K562 (cell line): ENCODE measurements around the gene CACNA1S. TPM values are rescaled to one million over a fixed set of nuclear protein-coding genes. Genes with fewer than 3 reads are reported as not detected.

Source experiments
- ATAC-seq: fragments of 200-7000 bp; cut with Tn5 transposase; 3 replicates; pipeline ENCODE4 v1.9.1; 2020; ENCODE audit warnings: moderate library complexity
- BruUV-seq: library from RNA; stranded (reverse); fragments of 400-500 nt; replicated peaks from 2 replicates; lab custom pipeline; 2021; lab: Mats Ljungman, UMichigan
- CTCF ChIA-PET: fragments of 300-600 bp; formaldehyde crosslinking; extraction: SDS; loops from one replicate; lab custom pipeline; 2021; ENCODE audit warnings: low intra/inter-chr PET ratio; lab: Yijun Ruan, JAX
- POLR2A ChIA-PET: fragments of 300-600, 350-650 bp; sonication (Branson Sonifier 250); formaldehyde crosslinking; extraction: SDS; loops from one replicate; lab custom pipeline; 2021; ENCODE audit warnings: antibody characterized with exemption, inconsistent platforms; lab: Yijun Ruan, JAX
- DNase-seq, 4 experiments: peaks; one replicate each; pipeline versions ENCODE4 v3.0.0 to v3.0.0-alpha.2; 2011 to 2018; ENCODE audit warnings: low spot score in 3 of 4, mixed read lengths in 3 of 4; ENCODE audit errors: extremely low read depth in 1 of 4
- FAIRE-seq: peaks from 2 replicates; lab custom pipeline; 2011; peaks lifted over from hg19 to GRCh38; lab: Jason Lieb, UNC
- H2AFZ ChIP-seq: 2 replicates; pipeline ENCODE4 v1.6.0; 2011; ENCODE audit warnings: low read depth, low read length, control low read depth, inconsistent platforms
- H3K27ac ChIP-seq: fragments of 200-600 bp; 3 replicates; pipeline ENCODE4 v1.8.0; 2011; ENCODE audit warnings: low read depth, mild to moderate bottlenecking, control low read depth, inconsistent platforms, low read length, moderate library complexity, mixed read lengths; ENCODE audit errors: extremely low read depth
- H3K27me3 ChIP-seq, 2 experiments: fragments of 300-600 bp in 1 of 2; 2 replicates in 1 of 2; 3 replicates in 1 of 2; pipeline versions ENCODE4 v1.6.0 to v1.8.0; 2011; ENCODE audit warnings: inconsistent platforms in 2 of 2, low read length in 2 of 2, mild to moderate bottlenecking in 1 of 2, mixed read lengths in 1 of 2, moderate library complexity in 1 of 2; ENCODE audit not compliant: control insufficient read depth in 2 of 2, insufficient read depth in 2 of 2
- H3K36me3 ChIP-seq: fragments of 300-600 bp; 3 replicates; pipeline ENCODE4 v1.8.0; 2011; ENCODE audit warnings: mild to moderate bottlenecking, low read length, inconsistent platforms; ENCODE audit not compliant: control insufficient read depth, insufficient read depth
- H3K4me1 ChIP-seq, 2 experiments: fragments of 200-600 bp in 1 of 2; replicated peaks in 1 of 2; 2 replicates in 1 of 2; 3 replicates in 1 of 2; pipeline versions ENCODE4 v1.5.1 to v1.8.0; 2011; ENCODE audit warnings: inconsistent platforms in 2 of 2, low read length in 2 of 2, mild to moderate bottlenecking in 1 of 2, mixed read lengths in 1 of 2, moderate library complexity in 1 of 2; ENCODE audit not compliant: control insufficient read depth in 2 of 2, insufficient read depth in 2 of 2
- H3K4me2 ChIP-seq: 2 replicates; pipeline ENCODE4 v1.6.1; 2011; ENCODE audit warnings: low read length, control low read depth, inconsistent platforms, mixed read lengths; ENCODE audit not compliant: insufficient read depth
- H3K4me3 ChIP-seq: fragments of 200-600 bp; sonication (generic), shearing (Covaris generic); 2 replicates; pipeline ENCODE4 v1.5.1; 2016; ENCODE audit warnings: control low read depth, inconsistent platforms
- H3K79me2 ChIP-seq: fragments of 200-600 bp; 3 replicates; pipeline ENCODE4 v1.8.0; 2011; ENCODE audit warnings: low read length, inconsistent platforms; ENCODE audit not compliant: control insufficient read depth, insufficient read depth
- H3K9ac ChIP-seq, 2 experiments: 2 replicates each; pipeline versions ENCODE4 v1.6.0 to v1.6.1; 2011; ENCODE audit warnings: low read depth in 2 of 2, low read length in 2 of 2, control low read depth in 1 of 2, inconsistent platforms in 1 of 2, mild to moderate bottlenecking in 1 of 2, mixed read lengths in 1 of 2; ENCODE audit not compliant: insufficient read depth in 1 of 2
- H3K9me1 ChIP-seq: one replicate; pipeline ENCODE4 v1.6.0; 2011; ENCODE audit warnings: inconsistent platforms, mild to moderate bottlenecking, low read length, moderate library complexity; ENCODE audit not compliant: control insufficient read depth, insufficient read depth
- H3K9me3 ChIP-seq: replicated peaks from 2 replicates; pipeline ENCODE4 v1.5.1; 2011; ENCODE audit warnings: low read depth, low read length, inconsistent platforms; ENCODE audit not compliant: control insufficient read depth, insufficient read depth
- H4K20me1 ChIP-seq: replicated peaks from 2 replicates; pipeline ENCODE4 v1.6.1; 2011; ENCODE audit warnings: low read length, inconsistent platforms, mixed read lengths; ENCODE audit not compliant: control insufficient read depth, insufficient read depth
- DDX20 ChIP-seq: fragments of 450-650 bp; IDR thresholded peaks from 2 replicates; pipeline ENCODE4 v1.6.1; 2016; ENCODE audit warnings: missing genetic modification characterization, low read depth, mild to moderate bottlenecking, missing compliant biosample characterization, moderate library complexity
- NR4A1 ChIP-seq, 2 experiments: fragments of 250-450 bp in 1 of 2; fragments of 450-650 bp in 1 of 2; sonication (Bioruptor Pico) in 1 of 2; IDR thresholded peaks; 2 replicates each; pipeline versions ENCODE4 v1.4.0 to v1.6.1; 2016 to 2020; ENCODE audit warnings: mild to moderate bottlenecking in 2 of 2, missing compliant biosample characterization in 1 of 2, missing genetic modification characterization in 1 of 2, moderate library complexity in 1 of 2
- RBM34 ChIP-seq: fragments of 200-400 bp; formaldehyde crosslinking; IDR thresholded peaks from 2 replicates; pipeline ENCODE4 v1.6.1; 2018; ENCODE audit warnings: low read length, borderline replicate concordance; ENCODE audit not compliant: insufficient read depth
- RUNX1 ChIP-seq: sonication (generic); IDR thresholded peaks from 2 replicates; pipeline ENCODE4 v1.6.1; 2016; ENCODE audit warnings: antibody characterized with exemption, low read depth
- SMARCC2 ChIP-seq: fragments of 450-650 bp; IDR thresholded peaks from 2 replicates; pipeline ENCODE4 v1.6.1; 2017; ENCODE audit warnings: antibody characterized with exemption, moderate library complexity, mild to moderate bottlenecking, low read depth
- TAF1 ChIP-seq: IDR thresholded peaks from 2 replicates; pipeline ENCODE4 v1.6.1; 2011; ENCODE audit warnings: mild to moderate bottlenecking, low read length, moderate library complexity; ENCODE audit not compliant: insufficient read depth, control insufficient read depth, severe bottlenecking; ENCODE audit errors: extremely low read depth
- XRCC5 ChIP-seq: fragments of 200-400 bp; formaldehyde crosslinking; IDR thresholded peaks from 2 replicates; pipeline ENCODE4 v1.6.1; 2017; ENCODE audit warnings: low read depth, mild to moderate bottlenecking, low read length
- ZNF146 ChIP-seq: IDR thresholded peaks from one replicate; pipeline ENCODE4 v1.6.1; 2018; ENCODE audit warnings: missing compliant biosample characterization; ENCODE audit not compliant: unreplicated experiment
- ZNF239 ChIP-seq: fragments of 250-450 bp; sonication (Bioruptor Pico); IDR thresholded peaks from 2 replicates; pipeline ENCODE4 v1.4.0; 2020; ENCODE audit warnings: mild to moderate bottlenecking
- WGBS: fragments of 100-300 bp; shearing (Covaris generic); methylation state at CpG from one replicate; pipeline ENCODE4 v1.1.6; 2016; ENCODE audit warnings: low coverage, mixed read lengths; ENCODE audit not compliant: insufficient coverage; ENCODE audit errors: missing lambda C conversion rate; 5-methylcytosine and 5-hydroxymethylcytosine counted together
- in situ Hi-C: fragments of 300-500 bp; cut with MboI; formaldehyde crosslinking; loops from 4 replicates; pipeline ENCODE4 v1.15.0; 2018; ENCODE audit warnings: inconsistent platforms, mixed read lengths
- intact Hi-C: fragments of 100-400 bp; cut with micrococcal nuclease; formaldehyde crosslinking; loops from 2 replicates; pipeline ENCODE4 v1.14.2; 2022
- polyA plus RNA-seq, 8 experiments: library from polyadenylated mRNA; depleted of rRNA in 4 of 8; stranded (reverse) in 5 of 8; unstranded in 3 of 8; fragments of >200 nt; fragmentation: Nextera tagmentation in 2 of 8; fragmentation: Illumina TruSeq in 1 of 8; extraction: Ambion mirVana in 2 of 8; extraction: Trizol in 1 of 8; gene quantifications; 2 replicates each; pipeline versions ENCODE4 v1.2.1 to v1.2.3, GENCODE V29; 2011 to 2014; ENCODE audit warnings: inconsistent platforms in 1 of 8, missing spikeins in 1 of 8
- total RNA-seq, 7 experiments: library from RNA; depleted of rRNA in 6 of 7; stranded (reverse); fragments of >200 nt in 6 of 7; fragmentation: Illumina TruSeq in 2 of 7; extraction: Trizol in 2 of 7; gene quantifications; 2 replicates each; pipeline versions ENCODE4 v1.2.1 to v1.2.3, GENCODE V29; 2011 to 2021; ENCODE audit warnings: low replicate concordance in 1 of 7
- TF ChIP-seq, protein P1 (sequence below): fragments of 250-450 bp; sonication (Bioruptor Pico); IDR thresholded peaks from 2 replicates; pipeline ENCODE4 v1.5.0; 2020; ENCODE audit warnings: mild to moderate bottlenecking, borderline replicate concordance
- TF ChIP-seq, protein P2 (sequence below): sonication (generic); formaldehyde crosslinking; IDR thresholded peaks from 2 replicates; pipeline ENCODE4 v1.8.0; 2022; ENCODE audit warnings: mild to moderate bottlenecking, missing genetic modification reagents

CACNA1S gene
- total and polyA plus RNA-seq, 9 of the 15 experiments (the other 6 are each of a cell fraction or from before 2014, with no cell fraction given): not detected

DNA sequence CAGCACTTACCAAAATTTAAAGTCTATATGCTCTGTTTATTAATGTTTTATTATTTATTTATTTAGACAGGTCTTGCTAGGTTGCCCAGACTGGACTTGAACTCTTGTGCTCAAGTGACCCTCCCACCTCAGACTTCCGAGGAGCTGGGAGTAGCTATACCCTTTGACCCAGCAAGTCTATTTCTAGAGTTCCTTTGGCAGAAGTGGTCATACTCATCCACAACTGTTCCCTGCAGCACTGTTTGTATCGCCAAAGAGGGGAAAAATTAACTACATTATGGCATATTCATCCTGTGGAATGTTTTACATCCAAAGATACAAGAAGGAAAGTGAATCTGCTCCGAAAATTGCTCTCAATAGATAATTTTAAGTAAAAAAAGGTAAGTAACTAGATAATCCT lies 28.5 kb downstream of the CACNA1S start:
- FAIRE-seq (no peak), ATAC-seq (no peak)
- BruUV-seq: no TSS peak
- intact Hi-C loops: loop anchor here (10.0 kb wide), 1 partner anchor 101 kb away; no protein-coding TSS in a partner anchor
- WGBS: 0% methylated on average over 3 of the region's 3 CpGs
- no peak overlapping the region for H3K4me3 ChIP-seq
- no peak overlapping the region for H3K27ac ChIP-seq
- H3K4me2 ChIP-seq: no peak overlapping the region
- H4K20me1 ChIP-seq: peaks cover 6% of the 10 kb centered on the region
- H3K4me1 ChIP-seq: no peaks in the 10 kb centered on the region
- peaks cover 29 to 66% of the 10 kb centered on the region in 2 experiments for H3K27me3 ChIP-seq
- no peak overlapping the region for H3K9ac ChIP-seq
- no peaks in the 10 kb centered on the region for H3K9me3 ChIP-seq
- TF ChIP-seq RBM34 (no peak), SMARCC2 (no peak), RUNX1 (no peak), ZNF239 (CRISPR knock-in tag) (no peak), XRCC5 (no peak), TAF1 (no peak), NR4A1 (CRISPR knock-in tag; IDR thresholded peaks at IDR 0.05) (no peak), NR4A1 (tag; IDR thresholded peaks at IDR 0.05) (no peak), ZNF146 (CRISPR knock-in tag) (no peak), DDX20 (tag) (no peak)
- TF ChIP-seq, protein P1, sequence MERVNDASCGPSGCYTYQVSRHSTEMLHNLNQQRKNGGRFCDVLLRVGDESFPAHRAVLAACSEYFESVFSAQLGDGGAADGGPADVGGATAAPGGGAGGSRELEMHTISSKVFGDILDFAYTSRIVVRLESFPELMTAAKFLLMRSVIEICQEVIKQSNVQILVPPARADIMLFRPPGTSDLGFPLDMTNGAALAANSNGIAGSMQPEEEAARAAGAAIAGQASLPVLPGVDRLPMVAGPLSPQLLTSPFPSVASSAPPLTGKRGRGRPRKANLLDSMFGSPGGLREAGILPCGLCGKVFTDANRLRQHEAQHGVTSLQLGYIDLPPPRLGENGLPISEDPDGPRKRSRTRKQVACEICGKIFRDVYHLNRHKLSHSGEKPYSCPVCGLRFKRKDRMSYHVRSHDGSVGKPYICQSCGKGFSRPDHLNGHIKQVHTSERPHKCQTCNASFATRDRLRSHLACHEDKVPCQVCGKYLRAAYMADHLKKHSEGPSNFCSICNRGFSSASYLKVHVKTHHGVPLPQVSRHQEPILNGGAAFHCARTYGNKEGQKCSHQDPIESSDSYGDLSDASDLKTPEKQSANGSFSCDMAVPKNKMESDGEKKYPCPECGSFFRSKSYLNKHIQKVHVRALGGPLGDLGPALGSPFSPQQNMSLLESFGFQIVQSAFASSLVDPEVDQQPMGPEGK (CRISPR knock-in tag): no peak
- TF ChIP-seq, protein P2, sequence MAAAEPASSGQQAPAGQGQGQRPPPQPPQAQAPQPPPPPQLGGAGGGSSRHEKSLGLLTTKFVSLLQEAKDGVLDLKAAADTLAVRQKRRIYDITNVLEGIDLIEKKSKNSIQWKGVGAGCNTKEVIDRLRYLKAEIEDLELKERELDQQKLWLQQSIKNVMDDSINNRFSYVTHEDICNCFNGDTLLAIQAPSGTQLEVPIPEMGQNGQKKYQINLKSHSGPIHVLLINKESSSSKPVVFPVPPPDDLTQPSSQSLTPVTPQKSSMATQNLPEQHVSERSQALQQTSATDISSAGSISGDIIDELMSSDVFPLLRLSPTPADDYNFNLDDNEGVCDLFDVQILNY (CRISPR knock-in tag): no peak
- TF ChIP-seq, all 486 proteins: peak for 0
- H2AFZ ChIP-seq: no peak overlapping the region
- in situ Hi-C loops: no loop called here
- ChIA-PET POLR2A (interaction anchor here (1.2 to 1.5 kb wide), 2 partner anchors 9 to 10 kb away, joined by 3 read pairs; no protein-coding TSS in a partner anchor), CTCF (no interaction called here)
- no peak for DNase-seq
- H3K9me1 ChIP-seq: no peaks in the 10 kb centered on the region
- H3K36me3 ChIP-seq: no peaks in the 10 kb centered on the region
- no peaks in the 10 kb centered on the region for H3K79me2 ChIP-seq
